Prostate gland (tissue), 2 donors: ENCODE measurements around the gene RAPSN. TPM values are rescaled to one million over a fixed set of nuclear protein-coding genes. Genes with fewer than 3 reads are reported as not detected.

ENCODE experiments used
- DNase-seq: peaks from one replicate; pipeline ENCODE4 v3.0.0-alpha.2; 2019; ENCODE audit warnings: low spot score
- H3K27ac ChIP-seq, 2 donors: fragments of 200-600 bp; sonication (generic); 2 replicates each; pipeline ENCODE4 v1.5.1; 2017 to 2019
- H3K27me3 ChIP-seq: fragments of 200-600 bp; sonication (generic); replicated peaks from 2 replicates; pipeline ENCODE4 v1.5.1; 2019; ENCODE audit not compliant: insufficient read depth
- H3K36me3 ChIP-seq, 2 donors: fragments of 200-600 bp; sonication (generic); 1 replicate in 1 of 2; 2 replicates in 1 of 2; pipeline versions ENCODE4 v1.5.1 to v1.8.1; 2017 to 2019
- H3K4me1 ChIP-seq: fragments of 200-600 bp; sonication (generic); replicated peaks from 2 replicates; pipeline ENCODE4 v1.5.1; 2019
- H3K4me3 ChIP-seq, 2 donors: fragments of 200-600 bp; sonication (generic); 2 replicates each; pipeline ENCODE4 v1.5.1; 2017 to 2019
- H3K9me3 ChIP-seq: fragments of 200-600 bp; sonication (generic); 2 replicates; pipeline ENCODE4 v1.5.1; 2017
- POLR2A ChIP-seq: fragments of 450-650 bp; IDR thresholded peaks from one replicate; pipeline ENCODE4 v1.6.1; 2016; ENCODE audit warnings: antibody characterized with exemption, mild to moderate bottlenecking
- POLR2AphosphoS5 ChIP-seq: sonication (generic); formaldehyde crosslinking; IDR thresholded peaks from one replicate; pipeline ENCODE4 v1.6.1; 2017; ENCODE audit warnings: antibody characterized with exemption
- WGBS: methylation state at CpG from one replicate; pipeline ENCODE4 v1.1.5; 2018; 5-methylcytosine and 5-hydroxymethylcytosine counted together
- intact Hi-C: fragments of 100-400 bp; cut with DNase I; formaldehyde crosslinking; loops from one replicate; pipeline ENCODE4 v1.14.2; 2022
- total RNA-seq, 2 donors: library from RNA; depleted of rRNA; stranded (reverse); fragments of >200 nt; gene quantifications; one replicate each; pipeline ENCODE4 v1.1.0, GENCODE V29; 2016
- TF ChIP-seq, protein P1 (sequence below), 4 experiments: fragments of 200-600 bp in 2 of 4; fragments of 450-650 bp in 2 of 4; sonication (generic) in 2 of 4; IDR thresholded peaks; 1 replicate in 3 of 4; 2 replicates in 1 of 4; pipeline ENCODE4 v1.5.1; 2016 to 2019; ENCODE audit warnings: antibody characterized with exemption in 4 of 4, mild to moderate bottlenecking in 2 of 4, moderate library complexity in 2 of 4

Gene RAPSN
- total RNA-seq, 2 donors from 2014 or later = 1.3 TPM; not detected in 1

DNA sequence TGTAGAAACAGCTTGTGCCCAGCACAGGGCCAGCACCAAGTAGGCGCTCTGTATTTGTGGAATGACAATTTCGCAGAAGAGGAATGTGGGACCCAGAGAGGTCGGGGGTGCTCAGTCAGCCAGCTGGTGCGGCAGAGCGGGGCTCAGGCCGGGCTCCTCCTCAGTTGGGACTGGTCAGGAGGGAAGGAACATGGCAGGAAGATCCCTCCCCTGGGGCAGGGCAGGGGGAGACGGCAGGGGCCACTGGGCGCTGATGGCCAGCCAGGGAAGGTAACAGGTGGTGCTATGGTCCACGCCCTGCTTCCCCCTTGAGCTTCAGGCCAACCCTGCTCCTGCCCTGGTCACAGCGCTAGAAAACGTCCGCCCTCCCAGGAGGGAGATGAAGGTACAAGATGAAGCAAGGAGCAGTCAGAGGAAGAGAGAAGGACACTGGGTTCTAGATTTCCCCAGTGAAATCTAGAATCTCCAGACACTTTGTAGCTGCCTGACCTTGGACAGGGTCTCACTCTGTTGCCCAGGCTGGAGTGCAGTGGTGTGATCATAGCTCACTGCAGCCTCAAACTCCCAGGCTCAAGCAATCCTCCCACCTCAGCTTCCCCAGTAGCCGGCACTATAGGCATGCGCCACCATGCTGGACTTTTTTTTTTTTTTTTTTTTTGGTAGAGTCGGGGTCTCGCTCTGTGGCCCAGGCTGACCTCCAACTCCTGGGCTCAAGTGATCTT is 57.1 kb downstream of the RAPSN start:
- DNase-seq = no peak
- H3K36me3 ChIP-seq = no peaks in the 10 kb centered on the region
- 91% methylated on average over 16 of the region's 16 CpGs for WGBS
- H3K27me3 ChIP-seq = no peaks in the 10 kb centered on the region
- no peaks in the 10 kb centered on the region for H3K9me3 ChIP-seq
- intact Hi-C loops = no loop called here
- H3K27ac ChIP-seq = no peak overlapping the region
- H3K4me1 ChIP-seq = no peaks in the 10 kb centered on the region
- TF ChIP-seq POLR2AphosphoS5 = no peak
- TF ChIP-seq POLR2A = no peak
- TF ChIP-seq, protein P1, sequence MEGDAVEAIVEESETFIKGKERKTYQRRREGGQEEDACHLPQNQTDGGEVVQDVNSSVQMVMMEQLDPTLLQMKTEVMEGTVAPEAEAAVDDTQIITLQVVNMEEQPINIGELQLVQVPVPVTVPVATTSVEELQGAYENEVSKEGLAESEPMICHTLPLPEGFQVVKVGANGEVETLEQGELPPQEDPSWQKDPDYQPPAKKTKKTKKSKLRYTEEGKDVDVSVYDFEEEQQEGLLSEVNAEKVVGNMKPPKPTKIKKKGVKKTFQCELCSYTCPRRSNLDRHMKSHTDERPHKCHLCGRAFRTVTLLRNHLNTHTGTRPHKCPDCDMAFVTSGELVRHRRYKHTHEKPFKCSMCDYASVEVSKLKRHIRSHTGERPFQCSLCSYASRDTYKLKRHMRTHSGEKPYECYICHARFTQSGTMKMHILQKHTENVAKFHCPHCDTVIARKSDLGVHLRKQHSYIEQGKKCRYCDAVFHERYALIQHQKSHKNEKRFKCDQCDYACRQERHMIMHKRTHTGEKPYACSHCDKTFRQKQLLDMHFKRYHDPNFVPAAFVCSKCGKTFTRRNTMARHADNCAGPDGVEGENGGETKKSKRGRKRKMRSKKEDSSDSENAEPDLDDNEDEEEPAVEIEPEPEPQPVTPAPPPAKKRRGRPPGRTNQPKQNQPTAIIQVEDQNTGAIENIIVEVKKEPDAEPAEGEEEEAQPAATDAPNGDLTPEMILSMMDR (IDR thresholded peaks at IDR 0.05) = no peak
- no peak overlapping the region for H3K4me3 ChIP-seq

DNA sequence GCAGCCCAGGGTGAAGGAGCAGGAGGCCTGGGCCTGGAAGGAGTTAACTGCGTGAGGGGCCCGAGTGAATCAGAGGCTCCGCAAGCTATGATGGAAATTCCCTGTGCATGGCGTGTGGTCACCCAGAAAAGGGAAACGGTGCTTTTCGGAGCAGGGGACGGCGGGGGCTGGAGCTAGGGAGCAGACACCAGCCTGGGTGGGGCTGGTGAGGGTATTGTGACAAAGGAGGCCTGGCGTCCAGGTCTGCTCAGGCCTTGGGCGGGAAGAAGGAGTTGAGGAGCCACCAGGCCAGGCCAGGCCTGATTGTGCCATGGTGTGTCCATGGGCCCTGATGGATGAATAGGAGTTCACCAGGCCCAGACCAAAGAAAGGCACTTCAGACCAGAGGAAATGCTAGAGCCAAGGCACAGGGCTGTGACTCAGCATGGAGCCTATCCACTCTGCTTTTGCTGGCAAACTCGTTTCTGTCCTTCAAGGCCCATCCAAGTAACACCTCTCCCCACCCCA is 57.8 kb downstream of the RAPSN start:
- H3K4me1 ChIP-seq = no peaks in the 10 kb centered on the region
- no peak overlapping the region for H3K4me3 ChIP-seq
- TF ChIP-seq, protein P1 (IDR thresholded peaks at IDR 0.05) = no peak
- no peak for TF ChIP-seq POLR2A
- TF ChIP-seq POLR2AphosphoS5 = no peak
- H3K9me3 ChIP-seq = no peaks in the 10 kb centered on the region
- no peaks in the 10 kb centered on the region for H3K36me3 ChIP-seq
- intact Hi-C loops = no loop called here
- 71% methylated on average over 11 of the region's 11 CpGs for WGBS
- no peak overlapping the region for H3K27ac ChIP-seq
- no peak for DNase-seq
- H3K27me3 ChIP-seq = no peaks in the 10 kb centered on the region

DNA sequence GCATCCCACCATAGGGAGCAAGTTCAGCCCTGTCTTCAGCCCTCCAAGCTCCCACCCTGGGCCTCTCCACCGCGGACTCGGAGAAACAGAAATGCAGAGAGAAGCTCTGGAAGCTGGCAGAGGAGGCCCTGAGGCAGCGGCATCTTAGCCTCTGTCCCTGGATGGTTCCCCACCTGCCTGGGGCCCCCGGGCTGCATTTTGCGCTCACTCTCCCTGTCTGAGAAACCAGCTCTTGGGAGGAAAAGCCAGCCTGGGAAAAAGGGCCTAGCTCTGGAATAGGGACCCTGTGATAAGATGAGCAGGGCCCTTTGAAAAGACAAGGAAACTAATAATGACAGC is 58.5 kb downstream of the RAPSN start:
- no peaks in the 10 kb centered on the region for H3K27me3 ChIP-seq
- no peak for DNase-seq
- no peak overlapping the region for H3K27ac ChIP-seq
- TF ChIP-seq, protein P1 (IDR thresholded peaks at IDR 0.05) = no peak
- intact Hi-C loops = no loop called here
- H3K9me3 ChIP-seq = no peaks in the 10 kb centered on the region
- H3K4me3 ChIP-seq = no peak overlapping the region
- no peaks in the 10 kb centered on the region for H3K36me3 ChIP-seq
- WGBS = 94% methylated on average over 6 of the region's 6 CpGs
- no peaks in the 10 kb centered on the region for H3K4me1 ChIP-seq

DNA sequence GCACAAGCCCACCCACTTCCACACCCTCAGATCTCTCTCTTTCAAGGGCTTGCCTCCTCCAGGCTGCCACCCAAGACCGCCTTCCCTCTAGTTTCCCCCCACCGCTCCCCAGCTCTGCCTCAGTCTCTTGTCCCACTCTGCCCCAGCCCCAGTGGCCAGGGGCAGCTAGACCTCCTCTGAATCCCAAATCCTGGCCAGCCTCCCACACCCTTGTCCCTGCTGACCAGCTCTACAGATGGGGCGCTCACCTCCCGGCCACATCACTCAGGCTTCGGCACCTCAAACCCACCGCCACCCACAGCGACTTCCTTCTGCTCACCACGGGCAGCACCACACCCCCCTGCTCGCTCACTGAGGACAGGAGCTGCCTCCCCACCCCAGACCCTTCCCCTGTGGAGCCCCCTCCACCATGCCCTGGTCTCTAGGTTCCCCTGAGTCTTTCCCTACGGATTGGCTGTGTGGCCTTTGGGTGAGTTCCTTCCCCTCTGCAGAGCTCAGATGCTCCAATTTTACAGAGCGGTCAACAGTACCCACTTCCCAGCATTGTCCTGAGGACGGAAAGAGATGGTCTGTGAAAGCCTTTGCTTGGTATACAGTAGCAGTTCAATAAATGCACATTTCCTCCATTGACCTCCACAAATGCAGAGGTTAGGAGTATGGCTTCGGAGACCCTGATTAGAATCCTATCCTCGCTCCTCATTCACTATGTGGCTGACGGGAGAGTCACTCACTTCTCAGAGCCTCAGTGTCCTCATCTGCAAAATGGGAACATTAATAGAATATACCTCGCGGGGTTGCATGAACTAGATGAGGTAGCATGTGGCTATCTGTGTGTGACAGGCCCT is 59.1 kb downstream of the RAPSN start:
- no peaks in the 10 kb centered on the region for H3K4me1 ChIP-seq
- H3K27me3 ChIP-seq = no peaks in the 10 kb centered on the region
- intact Hi-C loops = no loop called here
- H3K27ac ChIP-seq = no peak overlapping the region
- 86% methylated on average over 17 of the region's 17 CpGs for WGBS
- H3K36me3 ChIP-seq = no peaks in the 10 kb centered on the region
- DNase-seq = no peak
- no peaks in the 10 kb centered on the region for H3K9me3 ChIP-seq
- H3K4me3 ChIP-seq = no peak overlapping the region
- TF ChIP-seq POLR2AphosphoS5 = no peak
- TF ChIP-seq POLR2A = no peak
- TF ChIP-seq, protein P1 (IDR thresholded peaks at IDR 0.05) = no peak
